Liver (tissue), 3 donors: ENCODE results near the gene ZBTB6.

ENCODE experiments used
- ATF3 ChIP-seq: IDR thresholded peaks from 2 replicates; pipeline ENCODE4 v1.6.1; 2016; ENCODE audit warnings: antibody characterized with exemption
- CTCF ChIP-seq: fragments of 150-350 bp; IDR thresholded peaks from 2 replicates; pipeline ENCODE4 v1.5.1; 2017; ENCODE audit warnings: improper control_type of control experiment, low read depth, low read length; ENCODE audit not compliant: missing input control
- GABPA ChIP-seq, 2 donors: IDR thresholded peaks in 1 of 2; conservative IDR thresholded peaks in 1 of 2; 2 replicates each; pipeline ENCODE4 v1.6.1; 2016; ENCODE audit warnings: antibody characterized with exemption in 2 of 2, mild to moderate bottlenecking in 1 of 2, moderate library complexity in 1 of 2
- HNF4A ChIP-seq, 2 donors: conservative IDR thresholded peaks; 2 replicates each; pipeline ENCODE4 v1.6.1; 2016; ENCODE audit warnings: antibody characterized with exemption in 2 of 2, mild to moderate bottlenecking in 2 of 2
- JUND ChIP-seq, 2 donors: IDR thresholded peaks; 2 replicates each; pipeline ENCODE4 v1.6.1; 2016; ENCODE audit warnings: antibody characterized with exemption in 2 of 2
- MAX ChIP-seq: IDR thresholded peaks from 2 replicates; pipeline ENCODE4 v1.6.1; 2016; ENCODE audit warnings: antibody characterized with exemption
- NR2F2 ChIP-seq: IDR thresholded peaks from 2 replicates; pipeline ENCODE4 v1.6.1; 2016; ENCODE audit warnings: antibody characterized with exemption
- RAD21 ChIP-seq, 2 donors: IDR thresholded peaks; 2 replicates each; pipeline ENCODE4 v1.6.1; 2016; ENCODE audit warnings: antibody characterized with exemption in 2 of 2, mild to moderate bottlenecking in 2 of 2
- REST ChIP-seq: IDR thresholded peaks from 2 replicates; pipeline ENCODE4 v1.6.1; 2016; ENCODE audit warnings: antibody characterized with exemption, mild to moderate bottlenecking
- RXRA ChIP-seq, 2 donors: IDR thresholded peaks; 2 replicates each; pipeline ENCODE4 v1.6.1; 2017 to 2018; ENCODE audit warnings: antibody characterized with exemption in 2 of 2, mild to moderate bottlenecking in 1 of 2
- SP1 ChIP-seq: IDR thresholded peaks from 2 replicates; pipeline ENCODE4 v1.6.1; 2018; ENCODE audit warnings: antibody characterized with exemption, mild to moderate bottlenecking
- TAF1 ChIP-seq: conservative IDR thresholded peaks from 2 replicates; pipeline ENCODE4 v1.6.1; 2016; ENCODE audit warnings: antibody characterized with exemption, mild to moderate bottlenecking
- YY1 ChIP-seq: IDR thresholded peaks from 2 replicates; pipeline ENCODE4 v1.6.1; 2016; ENCODE audit warnings: antibody characterized with exemption, mild to moderate bottlenecking
- ZBTB33 ChIP-seq: IDR thresholded peaks from 2 replicates; pipeline ENCODE4 v1.6.1; 2016; ENCODE audit warnings: antibody characterized with exemption
- donor health status: healthy.
- donor health status: healthy.

GRCh38 chr9:122904466-122904822, 8.7 kb downstream of the ZBTB6 start:
- TF ChIP-seq CTCF: no peak
- no peak for TF ChIP-seq RXRA (IDR thresholded peaks at IDR 0.05)
- TF ChIP-seq TAF1: peak; percentile 26
- TF ChIP-seq MAX: no peak
- TF ChIP-seq RAD21 (IDR thresholded peaks at IDR 0.05): no peak
- TF ChIP-seq HNF4A (conservative IDR thresholded peaks at IDR 0.05): no peak
- TF ChIP-seq ZBTB33: no peak
- no peak for TF ChIP-seq ATF3
- TF ChIP-seq REST: no peak
- no peak for TF ChIP-seq JUND (IDR thresholded peaks at IDR 0.05)
- TF ChIP-seq GABPA (IDR thresholded peaks at IDR 0.05 in 1 of 2, conservative IDR thresholded peaks at IDR 0.05 in 1 of 2): no peak
- TF ChIP-seq SP1: no peak
- TF ChIP-seq NR2F2: no peak
- TF ChIP-seq YY1: no peak
